Right ventricle myocardium inferior (tissue), 1 donor: Measurements from ENCODE around the gene FHOD1. TPM values are rescaled to one million over a fixed set of nuclear protein-coding genes. Genes with fewer than 3 reads are reported as not detected.

Source experiments
- ATAC-seq: fragments of 200-7000 bp; cut with Tn5 transposase; one replicate; pipeline ENCODE4 v1.9.1; 2020; ENCODE audit warnings: mild to moderate bottlenecking, moderate library complexity
- DNase-seq: peaks from one replicate; pipeline ENCODE4 v3.0.0; 2021; ENCODE audit errors: missing footprints
- intact Hi-C: fragments of 100-400 bp; cut with DNase I; formaldehyde crosslinking; loops from one replicate; pipeline ENCODE4 v1.11.0; 2022
- total RNA-seq: library from RNA; stranded (reverse); fragmentation: NEBNext Ultra II Directional; extraction: Animal tissue kit (Norgen Biotek cat#: 25700); gene quantifications from one replicate; pipeline ENCODE4 v1.2.1, GENCODE V29; 2021
- donor health status: DM: no; HTN: yes; CAD: no; lungs with severe emphysema.

FHOD1 gene
- total RNA-seq, 1 donor from 2014 or later = 15.3 TPM

GRCh38 chr16:67256701-67257230, 9.5 kb upstream of the FHOD1 start:
- no peak for DNase-seq
- ATAC-seq = no peak
- intact Hi-C loops = no loop called here

DNA sequence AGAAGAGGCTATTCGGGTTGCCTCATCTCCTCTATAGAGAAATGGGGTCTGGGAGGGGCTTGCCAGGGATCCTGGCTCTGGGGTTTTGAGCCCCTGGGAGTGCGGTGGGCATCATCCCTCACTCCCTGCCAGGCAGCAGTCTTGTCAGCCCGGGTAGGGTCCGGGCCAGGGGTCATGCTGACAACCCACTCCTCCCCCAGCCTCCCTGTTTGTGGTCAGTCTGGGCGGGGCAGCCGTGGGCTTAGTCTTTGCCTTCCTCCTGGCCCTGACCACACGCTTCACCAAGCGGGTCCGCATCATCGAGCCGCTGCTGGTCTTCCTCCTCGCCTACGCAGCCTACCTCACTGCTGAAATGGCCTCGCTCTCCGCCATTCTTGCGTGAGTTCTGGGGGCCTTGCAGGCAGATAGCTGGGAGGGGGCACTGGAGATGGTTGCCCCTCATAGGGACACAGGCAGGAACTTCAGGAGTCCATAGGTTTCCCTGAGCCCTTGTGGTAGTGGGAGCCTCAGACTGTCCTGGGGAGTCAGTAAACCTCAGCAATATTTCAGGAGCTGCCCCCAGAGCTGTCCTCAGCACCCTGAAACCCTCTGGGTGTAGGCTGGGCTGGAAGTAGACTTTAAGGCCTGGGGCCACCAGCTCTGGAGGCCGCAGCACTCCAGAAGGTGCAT, 8.4 kb upstream of the FHOD1 start:
- ATAC-seq (no peak), DNase-seq (no peak)
- intact Hi-C loops = no loop called here

DNA sequence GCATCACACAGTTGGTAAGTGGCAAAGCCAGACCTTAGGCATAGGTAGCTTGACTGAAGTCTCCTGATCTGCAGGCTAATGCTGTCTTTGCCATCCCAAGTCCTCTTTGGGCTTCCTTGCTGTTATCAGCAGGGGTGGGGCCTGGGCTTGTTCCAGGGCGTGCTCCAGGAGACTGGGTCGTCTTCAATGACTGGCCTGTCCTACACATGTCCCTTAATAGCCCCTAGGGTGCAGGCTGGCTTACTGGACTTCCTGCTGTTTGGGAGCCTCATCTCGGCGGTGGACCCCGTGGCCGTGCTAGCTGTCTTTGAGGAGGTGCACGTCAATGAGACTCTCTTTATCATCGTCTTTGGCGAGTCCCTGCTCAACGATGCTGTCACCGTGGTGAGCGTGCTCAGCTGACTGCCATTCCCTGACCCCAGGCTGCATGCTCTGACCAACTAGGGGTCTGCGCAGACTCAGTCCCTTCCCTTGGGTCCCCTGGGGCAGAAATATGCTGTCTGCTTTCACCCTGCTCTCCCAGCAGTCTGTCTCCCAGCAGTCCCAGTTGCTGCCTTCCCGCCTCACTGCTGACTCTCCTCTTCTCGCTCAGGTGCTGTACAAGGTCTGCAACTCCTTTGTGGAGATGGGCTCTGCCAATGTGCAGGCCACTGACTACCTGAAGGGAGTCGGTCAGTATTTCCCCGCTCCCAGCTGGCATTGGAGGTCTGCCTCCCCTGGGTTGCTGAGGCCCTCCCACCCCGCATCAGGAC, 7.7 kb upstream of the FHOD1 start:
- DNase-seq = no peak
- ATAC-seq = no peak
- intact Hi-C loops = no loop called here

DNA sequence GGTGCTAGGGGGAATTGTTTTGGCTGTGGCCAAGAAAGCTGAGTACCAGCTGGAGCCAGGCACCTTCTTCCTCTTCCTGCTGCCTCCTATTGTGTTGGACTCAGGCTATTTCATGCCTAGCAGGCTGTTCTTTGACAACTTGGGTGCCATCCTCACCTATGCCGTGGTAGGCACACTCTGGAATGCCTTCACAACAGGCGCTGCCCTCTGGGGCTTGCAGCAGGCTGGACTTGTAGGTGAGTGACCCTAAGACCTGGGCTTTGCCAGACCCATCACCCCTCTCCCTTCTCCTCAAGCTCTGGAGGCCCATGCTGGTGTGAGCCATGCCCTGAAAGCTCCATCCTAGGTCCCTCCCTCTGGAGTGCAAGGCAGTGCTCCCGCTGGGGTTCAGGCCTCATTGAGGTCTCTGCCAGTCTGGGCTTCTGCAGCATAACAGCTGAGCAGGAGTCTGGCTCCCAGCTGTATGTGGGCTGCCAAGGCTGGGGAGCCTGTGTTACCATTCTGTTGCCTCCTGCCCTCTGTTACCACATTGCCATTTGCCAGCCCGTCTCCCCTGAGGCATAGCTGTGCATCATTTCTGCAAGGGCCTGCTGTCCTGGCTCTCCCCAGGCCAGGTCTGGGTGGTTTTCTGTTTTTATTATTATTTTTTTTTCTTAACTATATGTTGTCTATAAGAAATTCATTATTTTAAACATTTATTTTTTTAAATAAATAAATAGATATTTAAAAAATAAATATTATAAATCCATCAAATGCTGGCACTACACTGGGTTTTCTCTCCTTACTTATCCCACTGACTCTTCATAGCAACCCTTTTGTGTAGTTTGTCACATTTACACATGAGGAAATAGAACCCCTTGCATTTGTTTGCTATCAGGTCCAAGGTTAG, 5.6 kb upstream of the FHOD1 start:
- DNase-seq (no peak), ATAC-seq (no peak)
- intact Hi-C loops = no loop called here

- ATAC-seq (no peak), DNase-seq (peak; percentile 13)
- intact Hi-C loops = no loop called here
Measured at GRCh38 chr16:67250045-67250327, 2.7 kb upstream of the FHOD1 start.

- DNase-seq (no peak), ATAC-seq (no peak)
- intact Hi-C loops = no loop called here
Measured at GRCh38 chr16:67249178-67250044, 2.1 kb upstream of the FHOD1 start.

- intact Hi-C loops = no loop called here
Measured at GRCh38 chr16:67248401-67249177, 1.3 kb upstream of the FHOD1 start, which contains the start of gene SLC9A5. TSS of gene SLC9A5 (plus strand) at chr16:67248979. CDS start at chr16:67249015, 36 bp downstream.

GRCh38 chr16:67248073-67248400, 756 bp upstream of the FHOD1 start:
- intact Hi-C loops = no loop called here
- ATAC-seq (no peak), DNase-seq (no peak)

More at GRCh38 chr16:67248401-67249177, 1.3 kb upstream of the FHOD1 start, which contains the start of gene SLC9A5:
- DNase-seq (peak; percentile 75), ATAC-seq (no peak)

GRCh38 chr16:67246756-67247191, 507 bp downstream of the FHOD1 start:
- intact Hi-C loops = no loop called here
- DNase-seq = peak; percentile 70
- peak; percentile 1 for ATAC-seq

- peak; percentile 90 for DNase-seq
- intact Hi-C loops = no loop called here
- ATAC-seq = peak; percentile 48
Measured at GRCh38 chr16:67246081-67246755, 1.1 kb downstream of the FHOD1 start.

- intact Hi-C loops = no loop called here
- no peak for DNase-seq
- ATAC-seq = no peak
Measured at GRCh38 chr16:67245674-67246080, 1.6 kb downstream of the FHOD1 start.

DNA sequence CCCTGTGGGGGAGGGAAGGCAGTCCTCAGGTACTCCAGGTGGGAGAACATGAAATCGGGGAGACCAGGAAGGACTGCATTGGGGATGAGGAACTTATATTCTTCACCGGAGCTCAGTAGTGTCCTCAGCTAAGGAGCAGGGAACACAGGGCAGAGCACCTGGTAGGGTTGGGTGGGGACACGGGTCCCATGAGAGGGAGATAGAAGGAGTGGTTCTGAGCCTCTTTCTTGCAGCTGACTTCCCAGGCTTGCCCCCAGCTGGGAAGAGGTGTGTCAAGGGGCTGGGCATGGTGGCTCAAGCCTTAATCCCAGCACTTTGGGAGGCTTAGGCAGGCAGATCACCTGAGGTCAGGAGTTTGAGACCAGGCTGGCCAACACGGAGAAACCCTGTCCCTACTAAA, 2.1 kb downstream of the FHOD1 start:
- peak; percentile 28 for DNase-seq
- intact Hi-C loops = no loop called here

GRCh38 chr16:67244387-67245185, 2.7 kb downstream of the FHOD1 start:
- DNase-seq = peak; percentile 85
- intact Hi-C loops = loop anchor here (1.0 kb wide), 1 partner anchor 17 kb away; the partner anchor contains the start of gene TMEM208
- peak; percentile 32 for ATAC-seq

More for the DNA sequence above, 2.1 kb downstream of the FHOD1 start:
- no peak for ATAC-seq

- intact Hi-C loops = no loop called here
Measured at GRCh38 chr16:67243481-67243880, 3.8 kb downstream of the FHOD1 start.

DNA sequence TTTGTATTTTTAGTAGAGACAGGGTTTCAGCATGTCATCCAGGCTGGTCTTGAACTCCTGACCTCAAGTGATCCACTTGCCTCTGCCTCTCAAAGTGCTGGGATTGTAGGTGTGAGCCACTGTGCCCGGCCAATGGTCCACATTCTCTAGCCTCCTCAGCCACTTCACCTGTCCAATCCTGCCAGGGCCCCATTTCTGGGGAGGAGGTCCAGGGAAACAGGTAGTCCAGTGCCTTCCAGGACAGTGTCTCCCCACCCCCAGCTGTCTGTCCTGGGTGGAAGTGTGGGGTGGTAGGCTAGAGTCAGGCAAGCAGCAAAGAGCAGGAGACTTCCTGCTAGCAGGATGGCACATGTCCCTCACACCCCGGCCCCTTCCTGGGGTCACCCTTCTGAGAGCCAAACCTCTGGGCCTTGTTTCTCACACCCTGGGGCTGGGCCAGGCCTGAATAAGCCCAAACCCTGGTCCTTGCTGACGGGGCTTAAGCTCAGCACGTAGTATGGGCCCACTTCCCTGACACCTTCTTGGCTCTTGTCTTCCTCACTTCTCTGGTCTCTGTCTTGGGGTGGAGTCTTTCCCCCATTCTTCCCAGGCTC, 5.0 kb downstream of the FHOD1 start:
- no peak for ATAC-seq
- intact Hi-C loops = no loop called here
- peak; percentile 65 for DNase-seq

More at GRCh38 chr16:67243481-67243880, 3.8 kb downstream of the FHOD1 start:
- DNase-seq = peak; percentile 37
- no peak for ATAC-seq
